Peyer's patch (tissue), 4 donors: ENCODE data around the gene EHBP1. TPM values are rescaled to one million over a fixed set of nuclear protein-coding genes. Genes with fewer than 3 reads are reported as not detected.

ENCODE experiments used
- DNase-seq, 3 donors: peaks; one replicate each; pipeline ENCODE4 v3.0.0-alpha.2; 2017 to 2019
- H3K27ac ChIP-seq, 4 donors: fragments of 200-600 bp; sonication (generic); one replicate each; pipeline ENCODE4 v1.5.1; 2016 to 2019
- H3K27me3 ChIP-seq, 2 donors: fragments of 200-600 bp; sonication (generic); one replicate each; pipeline ENCODE4 v1.5.1; 2019
- H3K36me3 ChIP-seq, 3 donors: fragments of 200-600 bp; sonication (generic); one replicate each; pipeline ENCODE4 v1.5.1; 2016 to 2019
- H3K4me1 ChIP-seq, 4 donors: fragments of 200-600 bp; sonication (generic); one replicate each; pipeline ENCODE4 v1.5.1; 2016 to 2019
- H3K4me3 ChIP-seq, 4 donors: fragments of 200-600 bp; sonication (generic); 1 replicate in 3 of 4; 2 replicates in 1 of 4; pipeline ENCODE4 v1.5.1; 2016 to 2019; ENCODE audit warnings: mild to moderate bottlenecking in 1 of 4
- H3K9me3 ChIP-seq, 4 donors: fragments of 200-600 bp; sonication (generic); one replicate each; pipeline ENCODE4 v1.5.1; 2016 to 2019; ENCODE audit warnings: mild to moderate bottlenecking in 1 of 4
- POLR2A ChIP-seq, 2 donors: fragments of 450-650 bp; IDR thresholded peaks; one replicate each; pipeline ENCODE4 v1.5.1; 2017; ENCODE audit warnings: antibody characterized with exemption in 2 of 2, mild to moderate bottlenecking in 2 of 2, moderate library complexity in 2 of 2
- total RNA-seq, 4 donors: library from RNA; depleted of rRNA; stranded (reverse); fragments of >200 nt; gene quantifications; one replicate each; pipeline ENCODE4 v1.1.0, GENCODE V29; 2016
- TF ChIP-seq, protein P1 (sequence below), 6 experiments: fragments of 450-650 bp in 4 of 6; fragments of 200-600 bp in 2 of 6; sonication (generic) in 1 of 6; IDR thresholded peaks; one replicate each; pipeline ENCODE4 v1.5.1; 2017 to 2019; ENCODE audit warnings: antibody characterized with exemption in 6 of 6, mild to moderate bottlenecking in 3 of 6, moderate library complexity in 1 of 6

The EHBP1 gene
- total RNA-seq, 4 donors from 2014 or later, result 27.1 to 190 (median 60.8) TPM

DNA sequence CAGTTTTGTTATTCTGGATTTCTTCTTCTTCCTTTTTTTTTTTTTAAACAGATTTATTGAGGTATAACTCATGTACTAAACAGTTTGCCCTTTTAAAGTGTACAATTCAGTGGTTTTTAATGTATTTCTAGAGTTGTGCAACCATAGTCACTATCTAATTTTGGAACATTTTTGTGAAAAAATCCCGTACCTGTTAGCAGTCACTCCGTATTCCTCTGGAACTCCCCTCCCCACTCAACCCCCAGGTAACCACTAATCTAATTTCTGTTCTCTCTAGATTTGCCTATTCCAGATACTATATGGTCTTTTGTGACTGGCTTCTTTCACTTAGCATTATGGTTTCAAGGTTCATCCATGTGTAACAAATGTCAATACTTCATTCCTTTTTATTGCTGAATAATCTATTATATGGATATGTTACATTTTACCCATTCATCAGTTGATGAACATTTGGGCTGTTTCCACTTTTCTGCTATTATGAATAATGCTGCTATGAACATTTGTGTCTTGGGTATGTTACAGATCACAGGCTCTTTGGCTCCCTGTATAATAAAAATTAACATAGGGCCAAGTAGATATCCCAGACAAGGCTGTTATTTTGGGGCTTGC, 21.9 kb downstream of the EHBP1 start:
- peaks cover 0 to 3% (median 0%) of the 10 kb centered on the region in 4 donors for H3K9me3 ChIP-seq
- no peaks in the 10 kb centered on the region for H3K27me3 ChIP-seq
- DNase-seq, result no peak
- H3K4me3 ChIP-seq, result no peak overlapping the region
- no peaks in the 10 kb centered on the region for H3K36me3 ChIP-seq
- TF ChIP-seq POLR2A (IDR thresholded peaks at IDR 0.05), result no peak
- TF ChIP-seq, protein P1, sequence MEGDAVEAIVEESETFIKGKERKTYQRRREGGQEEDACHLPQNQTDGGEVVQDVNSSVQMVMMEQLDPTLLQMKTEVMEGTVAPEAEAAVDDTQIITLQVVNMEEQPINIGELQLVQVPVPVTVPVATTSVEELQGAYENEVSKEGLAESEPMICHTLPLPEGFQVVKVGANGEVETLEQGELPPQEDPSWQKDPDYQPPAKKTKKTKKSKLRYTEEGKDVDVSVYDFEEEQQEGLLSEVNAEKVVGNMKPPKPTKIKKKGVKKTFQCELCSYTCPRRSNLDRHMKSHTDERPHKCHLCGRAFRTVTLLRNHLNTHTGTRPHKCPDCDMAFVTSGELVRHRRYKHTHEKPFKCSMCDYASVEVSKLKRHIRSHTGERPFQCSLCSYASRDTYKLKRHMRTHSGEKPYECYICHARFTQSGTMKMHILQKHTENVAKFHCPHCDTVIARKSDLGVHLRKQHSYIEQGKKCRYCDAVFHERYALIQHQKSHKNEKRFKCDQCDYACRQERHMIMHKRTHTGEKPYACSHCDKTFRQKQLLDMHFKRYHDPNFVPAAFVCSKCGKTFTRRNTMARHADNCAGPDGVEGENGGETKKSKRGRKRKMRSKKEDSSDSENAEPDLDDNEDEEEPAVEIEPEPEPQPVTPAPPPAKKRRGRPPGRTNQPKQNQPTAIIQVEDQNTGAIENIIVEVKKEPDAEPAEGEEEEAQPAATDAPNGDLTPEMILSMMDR (IDR thresholded peaks at IDR 0.05), result no peak
- peaks cover 0 to 6% (median 0%) of the 10 kb centered on the region in 4 donors for H3K4me1 ChIP-seq
- H3K27ac ChIP-seq, result no peak overlapping the region

GRCh38 chr2:62727876-62728566, 22.5 kb downstream of the EHBP1 start:
- Histone ChIP-seq H3K36me3 (no peaks in the 10 kb centered on the region), H3K4me3 (no peak overlapping the region), H3K27ac (no peak overlapping the region), H3K9me3 (peaks cover 0 to 3% (median 0%) of the 10 kb centered on the region in 4 donors), H3K4me1 (peaks cover 0 to 6% (median 0%) of the 10 kb centered on the region in 4 donors), H3K27me3 (no peaks in the 10 kb centered on the region)
- TF ChIP-seq POLR2A (IDR thresholded peaks at IDR 0.05), result no peak
- TF ChIP-seq, protein P1 (IDR thresholded peaks at IDR 0.05), result no peak
- DNase-seq, result no peak

DNA sequence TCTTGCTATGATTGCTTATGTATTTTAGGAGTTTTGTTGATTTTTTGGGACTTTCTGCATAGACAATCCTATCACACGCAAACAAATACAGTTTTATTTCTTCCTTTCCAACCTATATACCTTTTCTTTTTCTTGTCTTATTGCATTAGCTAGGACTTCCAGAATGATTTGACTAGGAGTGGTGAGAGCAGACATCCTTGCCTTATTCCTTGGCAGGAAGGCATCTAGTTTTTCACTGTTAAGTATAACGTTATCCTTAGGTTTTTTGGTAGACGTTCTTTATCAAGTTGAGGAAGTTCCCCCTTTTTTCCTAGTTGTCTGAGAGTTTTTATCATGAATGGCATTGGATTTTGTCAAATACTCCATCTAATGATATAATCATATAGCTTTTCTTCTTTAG, 25.8 kb downstream of the EHBP1 start:
- Histone ChIP-seq H3K4me1 (no peaks in the 10 kb centered on the region), H3K27me3 (no peaks in the 10 kb centered on the region), H3K36me3 (no peaks in the 10 kb centered on the region), H3K27ac (no peak overlapping the region), H3K9me3 (peaks cover 0 to 3% (median 0%) of the 10 kb centered on the region in 4 donors), H3K4me3 (no peak overlapping the region)
- DNase-seq, result no peak
- TF ChIP-seq, protein P1 (IDR thresholded peaks at IDR 0.05), result no peak
- no peak for TF ChIP-seq POLR2A (IDR thresholded peaks at IDR 0.05)

DNA sequence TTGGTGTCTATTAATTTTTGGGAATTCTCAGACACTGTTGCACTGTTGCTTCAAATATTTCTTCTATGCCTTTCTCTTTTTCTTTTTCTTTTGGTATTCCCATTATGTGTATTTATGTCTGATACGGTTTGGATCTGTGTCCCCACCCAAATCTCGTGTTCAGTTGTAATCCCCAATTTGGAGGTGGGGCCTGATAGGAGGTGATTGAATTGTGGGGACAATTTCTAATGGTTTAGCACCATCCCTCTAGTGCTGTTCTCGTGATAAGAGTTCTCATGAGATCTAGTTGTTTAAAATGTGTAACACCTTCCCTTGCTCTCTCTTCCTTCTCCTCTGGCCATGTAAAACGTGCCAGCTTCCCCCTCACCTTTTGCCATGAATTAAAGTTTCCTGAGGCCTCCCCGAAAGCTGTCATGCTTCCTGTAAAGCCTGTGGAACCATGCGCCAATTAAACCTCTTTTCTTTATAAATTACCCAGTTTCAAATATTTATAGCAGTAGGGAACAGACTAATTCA, 26.8 kb downstream of the EHBP1 start:
- no peak for TF ChIP-seq POLR2A (IDR thresholded peaks at IDR 0.05)
- TF ChIP-seq, protein P1 (IDR thresholded peaks at IDR 0.05), result no peak
- peaks cover 0 to 3% (median 0%) of the 10 kb centered on the region in 4 donors for H3K9me3 ChIP-seq

GRCh38 chr2:62733546-62733945, 28.0 kb downstream of the EHBP1 start:
- DNase-seq, result no peak
- no peaks in the 10 kb centered on the region for H3K36me3 ChIP-seq
- H3K27me3 ChIP-seq, result no peaks in the 10 kb centered on the region
- no peak for TF ChIP-seq POLR2A (IDR thresholded peaks at IDR 0.05)
- TF ChIP-seq, protein P1 (IDR thresholded peaks at IDR 0.05), result no peak
- no peak overlapping the region for H3K27ac ChIP-seq
- peaks cover 0 to 3% (median 0%) of the 10 kb centered on the region in 4 donors for H3K9me3 ChIP-seq
- no peaks in the 10 kb centered on the region for H3K4me1 ChIP-seq
- H3K4me3 ChIP-seq, result no peak overlapping the region

More for the DNA sequence above, 26.8 kb downstream of the EHBP1 start:
- no peak overlapping the region for H3K27ac ChIP-seq
- no peaks in the 10 kb centered on the region for H3K36me3 ChIP-seq
- no peak overlapping the region for H3K4me3 ChIP-seq
- no peaks in the 10 kb centered on the region for H3K4me1 ChIP-seq
- H3K27me3 ChIP-seq, result no peaks in the 10 kb centered on the region
- no peak for DNase-seq
